ENCODE measurements around the gene PBX3. TPM values are rescaled to one million over a fixed set of nuclear protein-coding genes. Genes with fewer than 3 reads are reported as not detected.

Gene PBX3
- total RNA-seq, 1 donor from 2014 or later = 74.2 TPM

DNA sequence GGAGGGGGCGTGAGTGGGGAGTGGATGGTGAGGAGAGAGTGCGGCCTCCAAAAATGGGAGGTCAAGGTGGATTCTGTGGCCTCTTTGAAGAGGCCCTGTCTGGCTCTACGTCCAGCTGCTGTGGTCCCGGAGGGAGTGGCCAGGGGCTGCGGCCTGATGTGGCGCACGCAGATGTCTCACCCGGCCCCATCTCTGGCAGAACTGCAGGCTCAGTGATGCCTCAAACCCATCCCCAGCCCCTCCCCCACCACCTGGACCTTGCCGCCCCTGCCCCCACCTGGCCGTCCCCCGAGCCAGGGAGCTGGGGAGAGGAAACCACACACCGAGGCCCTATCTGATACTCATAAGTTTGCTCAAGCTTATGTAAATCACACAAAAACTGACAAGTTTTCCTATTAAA, 267.6 kb downstream of the PBX3 start:
- H3K9me3 Mint-ChIP-seq = peaks cover 4% of the 10 kb centered on the region
- peaks cover 7% of the 10 kb centered on the region for H3K27me3 Mint-ChIP-seq (ENCODE audit: low read depth)
- no peak overlapping the region for H3K4me3 Mint-ChIP-seq
- H3K36me3 Mint-ChIP-seq = no peaks in the 10 kb centered on the region
- TF ChIP-seq, protein P1, sequence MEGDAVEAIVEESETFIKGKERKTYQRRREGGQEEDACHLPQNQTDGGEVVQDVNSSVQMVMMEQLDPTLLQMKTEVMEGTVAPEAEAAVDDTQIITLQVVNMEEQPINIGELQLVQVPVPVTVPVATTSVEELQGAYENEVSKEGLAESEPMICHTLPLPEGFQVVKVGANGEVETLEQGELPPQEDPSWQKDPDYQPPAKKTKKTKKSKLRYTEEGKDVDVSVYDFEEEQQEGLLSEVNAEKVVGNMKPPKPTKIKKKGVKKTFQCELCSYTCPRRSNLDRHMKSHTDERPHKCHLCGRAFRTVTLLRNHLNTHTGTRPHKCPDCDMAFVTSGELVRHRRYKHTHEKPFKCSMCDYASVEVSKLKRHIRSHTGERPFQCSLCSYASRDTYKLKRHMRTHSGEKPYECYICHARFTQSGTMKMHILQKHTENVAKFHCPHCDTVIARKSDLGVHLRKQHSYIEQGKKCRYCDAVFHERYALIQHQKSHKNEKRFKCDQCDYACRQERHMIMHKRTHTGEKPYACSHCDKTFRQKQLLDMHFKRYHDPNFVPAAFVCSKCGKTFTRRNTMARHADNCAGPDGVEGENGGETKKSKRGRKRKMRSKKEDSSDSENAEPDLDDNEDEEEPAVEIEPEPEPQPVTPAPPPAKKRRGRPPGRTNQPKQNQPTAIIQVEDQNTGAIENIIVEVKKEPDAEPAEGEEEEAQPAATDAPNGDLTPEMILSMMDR (IDR thresholded peaks at IDR 0.05; ENCODE audit: unreplicated experiment) = no peak
- no peak overlapping the region for H3K27ac Mint-ChIP-seq
- H3K4me1 Mint-ChIP-seq = no peaks in the 10 kb centered on the region
- DNase-seq (ENCODE audit: low spot score in 2 of 2, unreplicated experiment in 2 of 2) = no peak

DNA sequence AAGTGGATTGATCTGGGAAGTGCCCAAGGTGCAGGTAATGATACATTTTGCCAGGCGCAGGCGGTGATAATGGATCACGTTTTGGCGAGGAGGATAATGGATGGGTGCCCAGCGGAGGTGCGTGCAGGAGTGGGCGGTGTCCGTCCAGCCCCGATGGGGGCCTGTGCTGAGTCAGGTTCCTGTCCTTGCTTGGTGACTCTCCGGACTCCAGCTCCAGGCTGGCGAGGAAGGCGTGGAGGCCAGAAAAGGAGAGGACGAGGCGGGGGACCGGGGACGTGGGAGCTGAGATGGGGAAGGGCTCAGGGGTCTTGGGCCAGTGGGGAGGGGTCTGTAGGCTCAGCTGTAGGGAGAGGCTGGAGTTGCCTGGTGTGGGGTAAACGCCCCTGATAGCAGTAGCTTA, 268.3 kb downstream of the PBX3 start:
- no peaks in the 10 kb centered on the region for H3K36me3 Mint-ChIP-seq
- H3K4me1 Mint-ChIP-seq = no peaks in the 10 kb centered on the region
- DNase-seq (ENCODE audit: low spot score in 2 of 2, unreplicated experiment in 2 of 2) = no peak
- TF ChIP-seq, protein P1 (IDR thresholded peaks at IDR 0.05; ENCODE audit: unreplicated experiment) = no peak
- no peaks in the 10 kb centered on the region for H3K9me3 Mint-ChIP-seq
- no peak overlapping the region for H3K27ac Mint-ChIP-seq
- H3K27me3 Mint-ChIP-seq (ENCODE audit: low read depth) = peaks cover 9% of the 10 kb centered on the region
- H3K4me3 Mint-ChIP-seq = no peak overlapping the region

DNA sequence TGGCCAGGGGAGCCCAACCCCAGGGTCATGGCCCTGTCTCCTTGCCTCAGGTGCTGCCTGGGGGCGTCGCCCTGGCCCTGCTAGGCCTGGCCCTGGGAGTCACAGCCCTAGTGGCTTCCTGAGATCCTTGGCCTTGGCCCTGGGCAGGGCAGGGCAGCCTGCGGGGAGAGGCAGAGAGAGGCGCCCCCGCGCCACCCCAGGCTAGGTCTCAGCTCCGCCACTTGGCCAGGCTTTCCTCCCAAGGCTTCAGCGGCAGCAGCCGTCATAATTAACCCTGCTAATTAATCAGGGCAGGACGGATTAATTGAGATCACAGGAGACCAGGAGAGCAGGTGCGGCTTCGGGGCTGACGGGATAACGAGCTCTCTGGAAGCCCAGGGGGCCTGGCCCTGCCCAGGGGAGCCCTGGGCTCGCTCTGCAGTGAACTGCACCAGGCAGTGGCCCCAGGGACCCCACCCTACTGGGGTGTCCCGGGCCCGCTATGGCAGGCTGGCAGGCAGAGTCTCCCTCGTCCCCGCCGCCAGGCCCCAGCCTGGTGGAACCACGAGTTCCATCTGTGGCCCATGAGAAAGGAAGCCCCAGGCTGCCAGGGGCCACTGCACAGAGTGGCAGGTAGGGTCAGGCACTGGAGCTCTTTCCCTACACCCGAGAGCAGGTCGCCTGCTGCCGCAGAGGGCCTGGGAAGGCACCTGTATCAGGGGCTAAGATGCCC, 269.6 kb downstream of the PBX3 start:
- H3K27me3 Mint-ChIP-seq (ENCODE audit: low read depth) = peaks cover 16% of the 10 kb centered on the region
- TF ChIP-seq, protein P1 (IDR thresholded peaks at IDR 0.05; ENCODE audit: unreplicated experiment) = no peak
- H3K27ac Mint-ChIP-seq = no peak overlapping the region
- no peaks in the 10 kb centered on the region for H3K36me3 Mint-ChIP-seq
- no peaks in the 10 kb centered on the region for H3K9me3 Mint-ChIP-seq
- H3K4me1 Mint-ChIP-seq = no peaks in the 10 kb centered on the region
- no peak for DNase-seq (ENCODE audit: low spot score in 2 of 2, unreplicated experiment in 2 of 2)
- no peak overlapping the region for H3K4me3 Mint-ChIP-seq

Other genes with a start within 250 kb of the PBX3 start
- 62.9 to 68.2 TPM (median 62.9 TPM) in 3 replicates for gene MAPKAP1, start 40.2 kb upstream of the PBX3 start, total RNA-seq

All from mesothelial cell of epicardium (in vitro differentiated cells).